GM19025 (cell line): ENCODE data around the gene SOAT2.
"Not testable (repeated sequence)": the region's sequence is repeated elsewhere in the genome, so short reads cannot be mapped to it uniquely, and the experiment has no call there.

Source experiments
- ATAC-seq: cut with Tn5 transposase; IDR thresholded peaks from one replicate; pipeline ENCODE4 v1.9.1; 2021; ENCODE audit warnings: mild to moderate bottlenecking, low read depth, moderate library complexity; ENCODE audit not compliant: unreplicated experiment

Gene SOAT2

GRCh38 chr12:53101931-53102781 lies 1.1 kb upstream of the SOAT2 start:
- no peak for ATAC-seq

- no peak for ATAC-seq
These were observed 597 bp downstream of the SOAT2 start for GRCh38 chr12:53103860-53104305.

- ATAC-seq: no peak
These were observed 2.0 kb downstream of the SOAT2 start for GRCh38 chr12:53105256-53105655.

- ATAC-seq: no peak
These were observed 2.6 kb downstream of the SOAT2 start for GRCh38 chr12:53105712-53106439.

GRCh38 chr12:53107122-53107521 lies 3.8 kb downstream of the SOAT2 start:
- ATAC-seq: no peak

GRCh38 chr12:53112431-53112830 lies 9.1 kb downstream of the SOAT2 start:
- ATAC-seq: not testable (repeated sequence)

- no peak for ATAC-seq
These were observed 9.9 kb downstream of the SOAT2 start for GRCh38 chr12:53113136-53113705.

- ATAC-seq: no peak
These were observed 10.7 kb downstream of the SOAT2 start for GRCh38 chr12:53113951-53114350.

GRCh38 chr12:53115112-53115890 lies 12.0 kb downstream of the SOAT2 start:
- no peak for ATAC-seq

- ATAC-seq: no peak
These were observed 12.8 kb downstream of the SOAT2 start for GRCh38 chr12:53115891-53116648.

GRCh38 chr12:53118751-53119300 lies 15.5 kb downstream of the SOAT2 start:
- ATAC-seq: no peak

GRCh38 chr12:53120685-53121525 lies 17.6 kb downstream of the SOAT2 start:
- ATAC-seq: no peak

GRCh38 chr12:53122961-53123468 lies 19.7 kb downstream of the SOAT2 start:
- ATAC-seq: no peak

GRCh38 chr12:53123578-53124351 lies 20.5 kb downstream of the SOAT2 start:
- no peak for ATAC-seq

- ATAC-seq: no peak
These were observed 21.1 kb downstream of the SOAT2 start for GRCh38 chr12:53124352-53124723.

- no peak for ATAC-seq
These were observed 23.9 kb downstream of the SOAT2 start for GRCh38 chr12:53127169-53127568.

- no peak for ATAC-seq
These were observed 25.7 kb downstream of the SOAT2 start for GRCh38 chr12:53128780-53129569.
